ENCODE data around the gene PDXDC1.
"Not testable (repeated sequence)": the region's sequence is repeated elsewhere in the genome, so short reads cannot be mapped to it uniquely, and the experiment has no call there.

Gene PDXDC1

GRCh38 chr16:14974331-14974655 is 533 bp upstream of the PDXDC1 start:
- not testable (repeated sequence) for DNase-seq (ENCODE audit: low read depth)

GRCh38 chr16:14975418-14976194 is 780 bp downstream of the PDXDC1 start:
- DNase-seq (ENCODE audit: low read depth), result peak; percentile 31

GRCh38 chr16:14976971-14977736 is 2.3 kb downstream of the PDXDC1 start:
- not testable (repeated sequence) for DNase-seq (ENCODE audit: low read depth)

GRCh38 chr16:14978281-14978680 is 3.5 kb downstream of the PDXDC1 start:
- not testable (repeated sequence) for DNase-seq (ENCODE audit: low read depth)

GRCh38 chr16:14978908-14979307 is 4.1 kb downstream of the PDXDC1 start:
- not testable (repeated sequence) for DNase-seq (ENCODE audit: low read depth)

DNA sequence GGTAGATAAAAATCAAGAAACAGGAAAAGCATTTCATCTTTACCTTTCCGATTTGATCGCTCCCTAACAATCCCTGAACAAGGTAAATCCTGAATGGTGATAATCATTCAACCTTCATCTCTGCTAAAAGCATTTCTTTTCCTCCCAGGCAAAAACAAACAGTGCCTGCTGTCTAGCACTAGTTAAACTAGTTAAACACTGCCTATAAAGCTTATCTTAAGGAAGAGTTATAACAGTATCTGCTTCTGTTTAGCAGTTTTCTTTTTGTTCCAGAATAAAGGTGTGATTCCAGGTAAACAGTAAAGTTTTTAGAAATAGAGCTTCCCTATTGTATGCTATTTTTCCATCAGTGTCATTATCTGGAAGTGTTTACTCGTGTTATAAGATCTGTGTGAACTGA is 6.4 kb downstream of the PDXDC1 start:
- DNase-seq (ENCODE audit: low read depth), result not testable (repeated sequence)

GRCh38 chr16:14982521-14982920 is 7.7 kb downstream of the PDXDC1 start:
- not testable (repeated sequence) for DNase-seq (ENCODE audit: low read depth)

- not testable (repeated sequence) for DNase-seq (ENCODE audit: low read depth)
Observed at GRCh38 chr16:14988092-14988491, 13.3 kb downstream of the PDXDC1 start.

GRCh38 chr16:14988661-14989191 is 13.9 kb downstream of the PDXDC1 start:
- not testable (repeated sequence) for DNase-seq (ENCODE audit: low read depth)

DNA sequence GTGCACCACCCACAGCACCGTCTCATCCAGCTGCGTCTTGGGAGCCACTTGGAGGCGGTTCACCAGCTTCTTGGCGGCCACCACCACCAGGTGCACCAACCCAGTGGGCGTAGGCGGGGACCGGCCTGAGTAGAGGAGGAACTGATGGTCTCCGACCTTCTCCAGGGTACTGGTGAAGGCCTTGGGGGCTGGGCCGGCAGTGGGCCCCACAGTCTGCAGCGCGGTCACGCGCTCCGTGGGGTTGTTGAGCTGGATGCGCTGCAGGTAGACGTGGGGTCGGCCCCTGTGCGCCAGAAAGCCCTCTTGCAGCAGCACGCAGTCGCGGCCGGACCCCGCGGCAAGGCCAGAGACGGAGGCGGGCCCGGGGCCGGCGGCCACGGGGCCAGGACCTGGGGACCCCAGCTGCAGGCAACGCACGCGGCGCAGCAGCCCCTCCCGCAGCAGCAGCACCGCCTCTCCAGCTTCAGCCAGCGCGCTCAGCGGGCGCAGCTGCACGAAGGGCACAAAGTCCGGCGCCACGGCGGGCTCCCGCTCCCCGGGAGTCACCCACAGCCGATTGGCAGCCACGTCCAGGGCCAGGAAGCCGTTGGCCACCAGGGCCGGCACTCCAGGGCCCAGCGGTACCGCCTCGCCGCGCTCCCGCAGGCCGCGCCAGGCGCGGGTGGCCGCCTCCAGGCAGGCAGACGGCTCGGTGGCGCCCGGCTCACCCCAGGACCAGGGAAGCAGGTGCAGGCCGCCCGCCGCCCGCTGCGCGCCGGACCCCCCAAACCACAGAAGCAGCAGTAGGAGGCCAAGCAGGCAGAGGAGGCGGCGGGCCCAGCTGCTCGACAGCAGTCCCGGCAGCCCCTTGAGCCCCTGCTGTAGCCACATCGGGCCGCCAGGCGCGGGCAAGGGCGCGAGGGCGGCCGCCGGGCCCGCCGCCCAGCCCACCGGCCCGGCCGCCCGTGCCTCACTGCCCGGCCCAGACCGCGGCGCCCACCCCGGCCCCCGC is 14.8 kb downstream of the PDXDC1 start:
- DNase-seq (ENCODE audit: low read depth), result not testable (repeated sequence)

DNA sequence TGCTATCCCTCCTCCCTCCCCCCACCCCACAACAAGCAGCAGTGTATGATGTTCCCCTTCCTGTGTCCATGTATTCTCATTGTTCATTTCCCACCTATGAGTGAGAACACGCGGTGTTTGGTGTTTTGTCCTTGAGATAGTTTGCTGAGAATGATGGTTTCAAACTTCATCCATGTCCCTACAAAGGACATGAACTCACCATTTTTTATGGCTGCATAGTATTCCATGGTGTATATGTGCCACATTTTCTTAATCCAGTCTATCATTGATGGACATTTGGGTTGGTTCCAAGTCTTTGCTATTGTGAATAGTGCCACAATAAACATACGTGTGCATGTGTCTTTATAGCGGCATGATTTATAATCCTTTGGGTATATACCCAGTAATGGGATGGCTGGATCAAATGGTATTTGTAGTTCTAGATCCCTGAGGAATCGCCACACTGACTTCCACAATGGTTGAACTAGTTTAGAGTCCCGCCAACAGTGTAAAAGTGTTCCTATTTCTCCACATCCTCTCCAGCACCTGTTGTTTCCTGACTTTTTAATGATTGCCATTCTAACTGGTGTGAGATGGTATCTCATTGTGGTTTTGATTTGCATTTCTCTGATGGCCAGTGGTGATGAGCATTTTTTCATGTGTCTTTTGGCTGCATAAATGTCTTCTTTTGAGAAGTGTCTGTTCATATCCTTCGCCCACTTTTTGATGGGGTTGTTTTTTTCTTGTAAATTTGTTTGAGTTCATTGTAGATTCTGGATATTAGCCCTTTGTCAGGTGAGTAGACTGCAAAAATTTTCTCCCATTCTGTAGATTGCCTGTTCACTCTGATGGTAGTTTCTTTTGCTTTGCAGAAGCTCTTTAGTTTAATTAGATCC is 18.7 kb downstream of the PDXDC1 start:
- DNase-seq (ENCODE audit: low read depth), result not testable (repeated sequence)

DNA sequence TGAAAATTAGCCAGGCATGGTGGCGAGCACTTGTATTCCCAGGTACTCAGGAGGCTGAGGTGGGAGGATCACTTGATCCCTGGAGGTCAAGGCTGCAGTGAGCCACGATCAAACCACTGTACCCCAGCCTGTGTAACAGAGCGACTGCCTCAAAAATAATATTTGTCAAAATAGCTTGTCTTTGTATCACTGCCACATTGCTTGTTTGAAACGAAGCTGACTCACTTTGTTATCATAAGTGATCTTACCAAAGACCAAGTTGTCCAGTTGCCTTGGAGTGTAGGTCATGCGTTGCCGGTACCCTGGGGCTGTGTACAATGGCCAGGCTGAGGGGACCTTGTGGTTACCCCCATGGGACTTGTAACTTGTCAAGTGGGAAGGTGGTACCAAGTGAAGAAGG is 21.9 kb downstream of the PDXDC1 start:
- DNase-seq (ENCODE audit: low read depth), result not testable (repeated sequence)

DNA sequence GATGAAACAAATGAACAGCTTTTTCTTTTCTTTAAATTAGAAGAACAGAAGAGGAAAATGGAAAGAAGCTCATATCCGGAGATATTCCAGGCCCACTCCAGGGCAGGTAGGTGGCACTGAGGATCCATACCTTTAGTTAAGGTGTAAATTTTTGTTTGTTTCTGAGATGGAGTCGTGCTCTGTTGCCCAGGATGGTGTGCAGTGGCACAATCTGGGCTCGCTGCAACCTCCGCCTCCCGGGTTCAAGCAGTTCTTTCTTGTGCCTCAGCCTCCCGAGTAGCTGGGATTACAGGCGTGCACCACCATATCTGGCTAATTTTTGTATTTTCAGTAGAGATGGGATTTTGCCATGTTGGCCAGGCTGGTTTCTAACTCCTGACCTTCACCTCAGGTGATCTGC is 23.5 kb downstream of the PDXDC1 start:
- DNase-seq (ENCODE audit: low read depth), result not testable (repeated sequence)

- DNase-seq (ENCODE audit: low read depth), result not testable (repeated sequence)
Observed at GRCh38 chr16:14999845-15000244, 25.0 kb downstream of the PDXDC1 start.

- DNase-seq (ENCODE audit: low read depth), result not testable (repeated sequence)
Observed at GRCh38 chr16:15002448-15002847, 27.6 kb downstream of the PDXDC1 start.

- not testable (repeated sequence) for DNase-seq (ENCODE audit: low read depth)
Observed at GRCh38 chr16:15005357-15006132, 30.7 kb downstream of the PDXDC1 start.

DNA sequence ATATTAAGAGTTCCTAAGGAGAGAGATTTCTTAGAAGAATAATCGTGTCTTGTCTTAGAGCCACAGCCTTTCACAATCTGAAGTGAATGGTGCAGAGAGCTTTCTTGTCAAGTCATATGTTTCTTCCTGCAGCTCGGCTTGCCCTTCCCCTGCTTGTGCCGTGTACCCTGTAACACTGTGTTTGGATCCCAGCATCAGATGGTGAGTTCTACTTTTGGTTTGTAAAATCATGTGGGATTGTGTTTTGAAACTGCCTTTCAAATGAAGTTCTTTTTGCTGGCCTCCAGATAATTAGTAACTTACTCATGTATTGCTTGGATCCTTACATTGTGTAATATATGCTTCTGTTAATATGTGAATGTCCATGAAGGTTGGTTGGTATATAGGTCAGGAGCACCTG is 33.8 kb downstream of the PDXDC1 start:
- not testable (repeated sequence) for DNase-seq (ENCODE audit: low read depth)

DNA sequence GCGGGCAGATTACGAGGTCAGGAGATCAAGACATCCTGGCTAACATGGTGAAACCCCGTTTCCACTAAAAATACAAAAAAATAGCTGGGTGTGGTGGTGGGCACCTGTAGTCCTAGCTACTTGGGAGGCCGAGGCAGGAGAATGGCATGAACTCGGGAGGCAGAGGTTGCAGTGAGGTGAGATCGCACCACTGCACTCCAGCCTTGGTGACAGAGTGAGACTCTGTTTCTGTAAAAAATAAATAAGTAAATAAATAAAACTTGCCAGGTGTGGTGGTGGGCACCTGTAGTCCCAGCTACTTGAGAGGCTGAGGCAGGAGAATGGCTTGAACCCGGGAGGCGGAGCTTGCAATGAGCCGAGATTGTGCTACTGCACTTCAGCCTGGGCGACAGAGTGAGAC is 38.1 kb downstream of the PDXDC1 start:
- DNase-seq (ENCODE audit: low read depth), result not testable (repeated sequence)

GRCh38 chr16:15015671-15016070 is 40.8 kb downstream of the PDXDC1 start:
- not testable (repeated sequence) for DNase-seq (ENCODE audit: low read depth)

- not testable (repeated sequence) for DNase-seq (ENCODE audit: low read depth)
Observed at GRCh38 chr16:15016354-15016753, 41.5 kb downstream of the PDXDC1 start.

Data from activated gamma-delta T cell treated with anti-CD3 and anti-CD28 coated beads, Interleukin-2, amount 50 U/mL, for 16 hours (primary cell).